Mesodermal cell (in vitro differentiated cells): ENCODE data around the gene HMSD.
"Not testable (repeated sequence)": the region's sequence is repeated elsewhere in the genome, so short reads cannot be mapped to it uniquely, and the experiment has no call there.

Source experiments
- H3K27ac ChIP-seq: 2 replicates; pipeline ENCODE4 v1.7.0; 2013; ENCODE audit warnings: mild to moderate bottlenecking, low read depth, low read length, moderate library complexity; ENCODE audit not compliant: severe bottlenecking
- H3K36me3 ChIP-seq: 2 replicates; pipeline ENCODE4 v1.7.1; 2013; ENCODE audit warnings: mild to moderate bottlenecking, low read length, moderate library complexity; ENCODE audit not compliant: control insufficient read depth, insufficient read depth
- H3K4me1 ChIP-seq: one replicate; pipeline ENCODE4 v1.7.1; 2013; ENCODE audit warnings: mild to moderate bottlenecking, low read length; ENCODE audit not compliant: insufficient read depth, control insufficient read depth, poor library complexity, severe bottlenecking
- H3K4me3 ChIP-seq: 2 replicates; pipeline ENCODE4 v1.7.0; 2013; ENCODE audit warnings: low read length, control low read depth, mild to moderate bottlenecking; ENCODE audit not compliant: insufficient read depth, poor library complexity, severe bottlenecking; ENCODE audit errors: extremely low read depth
- H3K9me3 ChIP-seq: 2 replicates; pipeline ENCODE4 v1.7.1; 2013; ENCODE audit warnings: mild to moderate bottlenecking, low read length, moderate library complexity; ENCODE audit not compliant: control insufficient read depth
- WGBS, 2 experiments: methylation state at CpG; one replicate each; pipeline ENCODE4 v1.1.5; 2013; ENCODE audit warnings: missing lambda C conversion rate in 2 of 2; ENCODE audit not compliant: insufficient coverage in 2 of 2; 5-methylcytosine and 5-hydroxymethylcytosine counted together

Gene HMSD

DNA sequence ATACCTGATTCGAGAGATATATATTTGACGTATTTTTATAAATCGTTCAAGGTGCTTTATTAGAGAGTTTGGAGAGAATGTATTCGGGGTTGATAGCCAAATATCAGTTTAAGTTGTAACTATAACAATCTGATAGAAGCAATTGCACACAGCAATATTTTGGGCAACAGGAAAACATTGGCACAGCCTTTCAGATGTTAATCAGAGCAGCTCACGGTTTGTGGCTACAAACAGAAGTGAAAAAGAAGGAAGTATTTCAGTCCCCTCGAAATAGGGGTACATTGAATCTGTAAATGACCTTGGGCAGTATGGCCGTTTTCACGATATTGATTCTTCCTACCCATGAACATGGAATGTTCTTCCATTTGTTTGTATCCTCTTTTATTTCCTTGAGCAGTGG, 20.8 kb upstream of the HMSD start:
- Histone ChIP-seq H3K9me3 (no peaks in the 10 kb centered on the region), H3K36me3 (no peaks in the 10 kb centered on the region), H3K27ac (no peak overlapping the region), H3K4me3 (no peak overlapping the region), H3K4me1 (peaks cover 14% of the 10 kb centered on the region)
- WGBS, 2 experiments, result 64 to 84% methylated on average over 2 of the region's 8 CpGs

DNA sequence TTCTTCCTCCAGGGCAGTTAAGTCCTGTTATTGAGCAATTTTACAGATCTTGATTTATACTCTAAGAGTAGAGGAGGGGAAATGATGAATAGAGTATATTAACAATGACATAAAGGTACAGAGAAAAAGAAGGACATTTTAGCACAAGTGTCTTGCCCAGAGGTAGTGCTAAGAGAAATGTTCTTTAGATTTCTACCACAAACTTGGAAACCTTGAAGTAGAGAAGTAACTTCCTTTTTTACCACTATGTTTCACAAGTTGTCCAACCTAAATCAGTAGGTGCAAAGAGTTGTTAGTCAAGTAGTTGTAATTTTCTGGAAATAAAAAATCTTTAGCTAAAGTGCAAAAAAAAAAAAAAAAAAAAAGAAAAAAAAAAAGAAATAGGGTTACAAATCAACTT, 19.7 kb upstream of the HMSD start:
- H3K4me1 ChIP-seq, result peaks cover 11% of the 10 kb centered on the region
- not testable (repeated sequence) for H3K27ac ChIP-seq, H3K36me3 ChIP-seq, H3K4me3 ChIP-seq, H3K9me3 ChIP-seq

DNA sequence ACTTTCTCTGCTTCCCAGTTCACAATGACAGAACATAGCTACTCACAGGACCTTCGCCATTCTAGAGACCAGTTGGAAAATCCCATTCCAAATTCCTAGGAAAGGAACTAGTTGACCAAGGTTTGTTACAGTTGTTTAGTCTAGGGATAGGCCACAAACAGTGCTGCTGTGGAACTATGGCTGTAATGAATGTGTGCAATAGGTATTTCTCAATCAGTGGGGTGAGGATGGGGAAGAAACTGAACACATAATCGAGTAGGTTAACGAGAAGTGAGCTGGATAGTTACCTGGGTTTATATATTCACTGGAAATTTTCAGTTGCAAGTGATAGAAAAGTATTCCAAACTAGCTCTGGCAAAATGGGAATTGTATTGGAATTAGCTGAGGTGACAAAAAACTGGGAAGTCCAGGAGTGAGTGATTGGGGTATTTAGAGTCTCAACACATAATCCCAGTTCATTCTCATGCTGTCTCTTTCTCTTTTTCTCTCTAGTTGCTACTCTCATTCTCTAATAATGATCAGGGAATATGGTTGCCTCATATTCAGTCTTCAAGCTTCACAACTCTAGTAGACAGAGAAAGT, 18.2 kb upstream of the HMSD start:
- no peak overlapping the region for H3K27ac ChIP-seq
- WGBS, 2 experiments, result 82 to 91% methylated on average over 2 of the region's 3 CpGs

DNA sequence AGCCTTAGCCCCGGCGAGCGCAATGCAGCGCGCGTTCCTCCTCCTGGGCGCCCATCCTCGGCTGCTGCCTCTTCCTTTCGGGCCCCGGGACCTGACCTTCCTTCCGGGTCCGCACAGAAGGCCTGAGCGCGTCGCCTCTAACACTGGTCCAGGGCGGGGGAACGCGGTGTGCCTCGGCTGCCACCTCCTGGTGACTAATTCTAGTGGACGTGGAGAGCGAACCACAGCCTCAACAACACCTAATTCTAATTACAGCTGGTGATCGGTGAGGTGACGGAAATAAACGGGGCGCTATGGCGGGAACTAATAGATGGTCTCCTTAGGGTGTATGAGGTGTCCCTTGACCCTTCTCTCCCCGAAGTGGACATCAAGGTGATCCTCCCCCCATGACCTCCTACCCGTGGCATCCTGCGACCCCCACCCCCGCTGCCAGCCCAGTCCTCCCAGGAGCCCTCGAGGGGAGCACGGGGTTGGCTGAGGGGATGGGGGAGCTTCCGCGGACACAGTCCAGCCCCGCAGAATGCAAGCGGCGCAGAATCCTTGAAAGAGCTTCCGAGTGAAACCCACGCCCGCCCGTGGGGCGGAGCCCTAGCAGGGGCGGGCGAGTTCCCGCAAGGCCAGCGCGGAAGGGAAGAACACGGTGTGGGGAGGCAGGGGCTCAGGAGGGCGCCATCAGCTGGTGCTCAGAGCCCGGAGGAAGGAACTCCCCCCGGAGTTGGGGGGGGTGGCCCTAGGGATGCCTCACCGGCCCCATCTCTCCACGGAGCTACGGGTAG, 12.8 kb upstream of the HMSD start:
- Histone ChIP-seq H3K36me3 (no peaks in the 10 kb centered on the region), H3K27ac (no peak overlapping the region), H3K4me1 (no peaks in the 10 kb centered on the region), H3K9me3 (no peaks in the 10 kb centered on the region), H3K4me3 (peak overlapping the region; percentile 53)
- 5 to 7% methylated on average over 28 to 29 of the region's 54 CpGs for WGBS, 2 experiments

More for the DNA sequence above, 18.2 kb upstream of the HMSD start:
- H3K9me3 ChIP-seq, result no peaks in the 10 kb centered on the region
- no peak overlapping the region for H3K4me3 ChIP-seq
- H3K4me1 ChIP-seq, result no peaks in the 10 kb centered on the region
- no peaks in the 10 kb centered on the region for H3K36me3 ChIP-seq

- H3K4me1 ChIP-seq, result no peaks in the 10 kb centered on the region
- peak overlapping the region; percentile 53 for H3K4me3 ChIP-seq
- no peaks in the 10 kb centered on the region for H3K36me3 ChIP-seq
- 68 to 73% methylated on average over 19 of the region's 19 CpGs for WGBS, 2 experiments
- no peaks in the 10 kb centered on the region for H3K9me3 ChIP-seq
- no peak overlapping the region for H3K27ac ChIP-seq
Observed at GRCh38 chr18:63936932-63937393, 12.1 kb upstream of the HMSD start.

DNA sequence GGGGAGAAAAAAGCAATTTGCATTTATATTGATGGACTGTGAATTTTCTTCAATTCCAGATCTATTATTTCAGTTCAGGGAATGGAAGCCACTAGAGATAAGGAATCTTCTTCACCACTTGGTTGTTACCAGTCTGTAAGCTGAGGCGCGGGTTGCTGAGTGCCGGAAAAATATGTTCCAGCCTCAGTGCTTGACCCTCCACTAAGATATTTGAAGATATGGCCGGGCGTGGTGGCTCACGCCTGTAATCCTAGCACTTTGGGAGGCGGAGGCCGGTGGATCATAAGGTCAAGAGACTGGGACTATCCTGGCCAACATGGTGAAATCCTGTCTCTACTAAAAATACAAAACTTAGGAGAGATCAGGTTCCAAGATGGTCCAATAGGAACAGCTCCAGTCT, 9.1 kb upstream of the HMSD start:
- no peak overlapping the region for H3K27ac ChIP-seq
- no peaks in the 10 kb centered on the region for H3K4me1 ChIP-seq
- H3K36me3 ChIP-seq, result no peaks in the 10 kb centered on the region
- 97 to 98% methylated on average over 8 of the region's 8 CpGs for WGBS, 2 experiments
- no peaks in the 10 kb centered on the region for H3K9me3 ChIP-seq
- no peak overlapping the region for H3K4me3 ChIP-seq

GRCh38 chr18:63940543-63941050, 8.5 kb upstream of the HMSD start:
- H3K9me3 ChIP-seq, H3K4me1 ChIP-seq, H3K27ac ChIP-seq, H3K4me3 ChIP-seq, H3K36me3 ChIP-seq: not testable (repeated sequence)
- WGBS, 2 experiments, result 81 to 93% methylated on average over 11 to 15 of the region's 17 CpGs

DNA sequence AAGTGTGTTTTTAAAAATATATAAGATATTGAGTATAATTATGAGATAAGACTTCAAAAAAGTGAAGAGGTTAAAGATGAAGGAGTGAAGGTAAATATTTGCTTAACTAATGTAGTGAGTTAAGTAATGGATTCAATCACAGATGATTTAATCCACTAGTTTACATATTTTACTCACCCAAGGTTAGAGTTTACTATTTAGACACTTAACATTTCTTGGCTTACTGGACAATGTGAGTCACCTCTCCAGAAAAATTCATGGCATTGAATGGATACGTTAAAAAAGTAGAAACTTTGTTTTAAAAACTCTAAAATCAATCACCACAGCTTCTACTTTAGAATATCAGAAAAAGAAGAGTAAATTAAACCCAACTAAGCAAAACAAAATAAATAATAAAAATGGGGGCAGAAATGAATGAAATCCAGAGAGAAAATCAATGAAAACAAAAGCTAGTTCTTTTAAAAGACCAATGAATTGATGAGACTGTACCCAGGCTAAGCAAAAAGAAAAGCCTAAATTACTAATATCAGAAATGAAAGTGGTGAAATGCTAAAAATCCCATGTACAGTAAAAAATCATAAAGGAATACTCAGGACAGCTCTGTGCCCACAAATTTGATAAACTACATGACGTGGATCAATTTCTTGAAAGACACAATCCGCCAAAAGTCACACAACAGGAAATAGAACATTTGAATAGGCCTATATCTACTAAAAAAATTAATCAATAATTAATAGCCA, 1.9 kb upstream of the HMSD start:
- H3K27ac ChIP-seq, result no peak overlapping the region
- no CpG with 5 or more reads among the region's 3 CpGs for WGBS, 2 experiments
- H3K4me3 ChIP-seq, result no peak overlapping the region
- H3K9me3 ChIP-seq, result peaks cover 4% of the 10 kb centered on the region
- no peaks in the 10 kb centered on the region for H3K36me3 ChIP-seq
- no peaks in the 10 kb centered on the region for H3K4me1 ChIP-seq

DNA sequence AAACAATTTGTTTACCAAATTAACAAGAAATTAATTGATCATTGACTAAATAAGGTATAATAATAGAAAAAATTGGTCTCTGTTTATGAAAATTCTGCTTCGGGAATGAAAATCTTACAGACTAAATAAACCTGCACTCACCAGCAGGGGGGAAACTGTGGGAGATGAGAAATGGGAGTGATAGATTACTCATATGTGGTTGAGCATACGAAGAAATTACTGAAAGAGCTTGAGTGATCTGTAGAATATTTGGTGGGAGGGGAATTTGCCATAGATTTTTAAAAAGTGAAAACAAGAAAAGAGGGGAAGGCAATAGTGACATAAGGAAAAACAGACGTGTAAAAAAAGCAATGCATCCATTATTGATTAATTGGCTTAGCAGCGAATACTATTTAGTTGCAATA, 2.2 kb downstream of the HMSD start:
- WGBS, 2 experiments, result 92 to 100% methylated on average over 2 to 3 of the region's 4 CpGs
- no peaks in the 10 kb centered on the region for H3K4me1 ChIP-seq
- no peak overlapping the region for H3K27ac ChIP-seq
- H3K4me3 ChIP-seq, result no peak overlapping the region
- H3K36me3 ChIP-seq, result no peaks in the 10 kb centered on the region
- H3K9me3 ChIP-seq, result no peaks in the 10 kb centered on the region

GRCh38 chr18:63953811-63954210, 4.7 kb downstream of the HMSD start:
- Histone ChIP-seq H3K36me3 (no peaks in the 10 kb centered on the region), H3K4me3 (no peak overlapping the region), H3K27ac (no peak overlapping the region), H3K4me1 (no peaks in the 10 kb centered on the region), H3K9me3 (no peaks in the 10 kb centered on the region)
- WGBS, 2 experiments, result 69% methylated on average over 2 of the region's 5 CpGs; no CpG with 5 or more reads in 1 of the 2 experiments
